ENCODE data around the gene RIPOR3. TPM values are rescaled to one million over a fixed set of nuclear protein-coding genes. Genes with fewer than 3 reads are reported as not detected.

RIPOR3 gene
- total and polyA plus RNA-seq, 9 of the 15 experiments (the other 6 are each of a cell fraction or from before 2014, with no cell fraction given), result 3.3 to 62.7 (median 21.4) TPM

DNA sequence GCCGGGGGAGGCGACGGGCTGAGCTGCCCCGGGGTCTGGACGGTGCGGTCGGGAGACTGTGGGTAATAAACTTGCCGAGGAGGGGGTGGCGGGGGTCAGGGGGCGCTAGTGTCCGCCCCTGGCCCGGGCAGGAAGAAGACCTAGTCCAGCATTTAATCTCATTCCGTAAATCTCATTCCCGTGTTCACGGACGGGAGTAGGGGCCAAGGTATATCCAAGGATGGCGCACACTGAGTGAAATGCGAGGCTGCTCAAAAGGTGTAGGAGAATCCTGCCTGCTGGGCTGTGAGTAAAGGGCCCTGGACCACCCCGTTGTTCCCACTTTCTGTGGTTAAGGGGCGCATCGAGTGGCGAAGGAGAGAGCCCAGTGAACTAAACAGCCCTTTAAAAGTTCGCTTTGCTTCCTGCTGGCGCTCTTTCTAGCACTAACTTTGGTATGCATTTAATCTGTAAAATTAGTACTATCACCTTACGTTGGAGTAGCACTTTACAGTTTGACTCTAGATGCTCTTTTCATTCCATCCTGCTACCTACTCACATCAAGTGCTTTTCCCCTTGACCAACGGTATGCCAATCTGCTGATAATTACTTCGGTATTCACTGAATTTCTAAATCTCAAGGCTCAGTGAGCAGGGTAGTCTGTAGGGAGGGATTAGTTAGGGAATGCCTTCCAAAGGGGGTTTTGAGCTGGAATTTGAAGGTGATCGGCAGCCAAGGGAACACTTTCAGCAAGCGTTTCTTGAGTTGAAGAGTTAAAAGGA, 40.8 kb upstream of the RIPOR3 start (continued):
- TF ChIP-seq MLX (CRISPR knock-in tag; conservative IDR thresholded peaks at IDR 0.05) (no peak), CREB1 (IDR thresholded peaks at IDR 0.05) (no peak), CREB1 (CRISPR knock-in tag; IDR thresholded peaks at IDR 0.05) (no peak), FIP1L1 (IDR thresholded peaks at IDR 0.05; ENCODE audit: low read depth, low read length, poor library complexity, severe bottlenecking) (no peak), ILF3 (IDR thresholded peaks at IDR 0.05; ENCODE audit: borderline replicate concordance) (no peak), ZNF212 (CRISPR knock-in tag; IDR thresholded peaks at IDR 0.05) (no peak), BRCA1 (IDR thresholded peaks at IDR 0.05) (no peak), BRCA1 (CRISPR knock-in tag; IDR thresholded peaks at IDR 0.05) (no peak), RBBP5 (IDR thresholded peaks at IDR 0.05; ENCODE audit: borderline replicate concordance, insufficient read depth, low read length, poor library complexity, severe bottlenecking) (peak; percentile 59), ZNF77 (CRISPR knock-in tag; IDR thresholded peaks at IDR 0.05) (no peak), CBX8 (IDR thresholded peaks at IDR 0.05; ENCODE audit: borderline replicate concordance, extremely low read depth, low read depth, low read length, poor library complexity, severe bottlenecking) (no peak), SRSF7 (optimal IDR thresholded peaks at IDR 0.05; ENCODE audit: low read depth, low read length) (no peak), MED1 (CRISPR knock-in tag; IDR thresholded peaks at IDR 0.05; ENCODE audit: borderline replicate concordance) (no peak)
- TF ChIP-seq, protein P1, sequence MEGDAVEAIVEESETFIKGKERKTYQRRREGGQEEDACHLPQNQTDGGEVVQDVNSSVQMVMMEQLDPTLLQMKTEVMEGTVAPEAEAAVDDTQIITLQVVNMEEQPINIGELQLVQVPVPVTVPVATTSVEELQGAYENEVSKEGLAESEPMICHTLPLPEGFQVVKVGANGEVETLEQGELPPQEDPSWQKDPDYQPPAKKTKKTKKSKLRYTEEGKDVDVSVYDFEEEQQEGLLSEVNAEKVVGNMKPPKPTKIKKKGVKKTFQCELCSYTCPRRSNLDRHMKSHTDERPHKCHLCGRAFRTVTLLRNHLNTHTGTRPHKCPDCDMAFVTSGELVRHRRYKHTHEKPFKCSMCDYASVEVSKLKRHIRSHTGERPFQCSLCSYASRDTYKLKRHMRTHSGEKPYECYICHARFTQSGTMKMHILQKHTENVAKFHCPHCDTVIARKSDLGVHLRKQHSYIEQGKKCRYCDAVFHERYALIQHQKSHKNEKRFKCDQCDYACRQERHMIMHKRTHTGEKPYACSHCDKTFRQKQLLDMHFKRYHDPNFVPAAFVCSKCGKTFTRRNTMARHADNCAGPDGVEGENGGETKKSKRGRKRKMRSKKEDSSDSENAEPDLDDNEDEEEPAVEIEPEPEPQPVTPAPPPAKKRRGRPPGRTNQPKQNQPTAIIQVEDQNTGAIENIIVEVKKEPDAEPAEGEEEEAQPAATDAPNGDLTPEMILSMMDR (IDR thresholded peaks at IDR 0.05 in 2 of 3, conservative IDR thresholded peaks at IDR 0.05 in 1 of 3; ENCODE audit: insufficient read depth in 2 of 3, low read depth in 1 of 3, low read length in 3 of 3), result no peak
- TF ChIP-seq, protein P2, sequence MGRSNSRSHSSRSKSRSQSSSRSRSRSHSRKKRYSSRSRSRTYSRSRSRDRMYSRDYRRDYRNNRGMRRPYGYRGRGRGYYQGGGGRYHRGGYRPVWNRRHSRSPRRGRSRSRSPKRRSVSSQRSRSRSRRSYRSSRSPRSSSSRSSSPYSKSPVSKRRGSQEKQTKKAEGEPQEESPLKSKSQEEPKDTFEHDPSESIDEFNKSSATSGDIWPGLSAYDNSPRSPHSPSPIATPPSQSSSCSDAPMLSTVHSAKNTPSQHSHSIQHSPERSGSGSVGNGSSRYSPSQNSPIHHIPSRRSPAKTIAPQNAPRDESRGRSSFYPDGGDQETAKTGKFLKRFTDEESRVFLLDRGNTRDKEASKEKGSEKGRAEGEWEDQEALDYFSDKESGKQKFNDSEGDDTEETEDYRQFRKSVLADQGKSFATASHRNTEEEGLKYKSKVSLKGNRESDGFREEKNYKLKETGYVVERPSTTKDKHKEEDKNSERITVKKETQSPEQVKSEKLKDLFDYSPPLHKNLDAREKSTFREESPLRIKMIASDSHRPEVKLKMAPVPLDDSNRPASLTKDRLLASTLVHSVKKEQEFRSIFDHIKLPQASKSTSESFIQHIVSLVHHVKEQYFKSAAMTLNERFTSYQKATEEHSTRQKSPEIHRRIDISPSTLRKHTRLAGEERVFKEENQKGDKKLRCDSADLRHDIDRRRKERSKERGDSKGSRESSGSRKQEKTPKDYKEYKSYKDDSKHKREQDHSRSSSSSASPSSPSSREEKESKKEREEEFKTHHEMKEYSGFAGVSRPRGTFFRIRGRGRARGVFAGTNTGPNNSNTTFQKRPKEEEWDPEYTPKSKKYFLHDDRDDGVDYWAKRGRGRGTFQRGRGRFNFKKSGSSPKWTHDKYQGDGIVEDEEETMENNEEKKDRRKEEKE (IDR thresholded peaks at IDR 0.05; ENCODE audit: borderline replicate concordance in 1 of 2, control insufficient read depth in 1 of 2, low read depth in 2 of 2, low read length in 1 of 2), result peak in 1 of 2 experiments; percentile 21; a peak in 1 of 4 replicates
- TF ChIP-seq, protein P3, sequence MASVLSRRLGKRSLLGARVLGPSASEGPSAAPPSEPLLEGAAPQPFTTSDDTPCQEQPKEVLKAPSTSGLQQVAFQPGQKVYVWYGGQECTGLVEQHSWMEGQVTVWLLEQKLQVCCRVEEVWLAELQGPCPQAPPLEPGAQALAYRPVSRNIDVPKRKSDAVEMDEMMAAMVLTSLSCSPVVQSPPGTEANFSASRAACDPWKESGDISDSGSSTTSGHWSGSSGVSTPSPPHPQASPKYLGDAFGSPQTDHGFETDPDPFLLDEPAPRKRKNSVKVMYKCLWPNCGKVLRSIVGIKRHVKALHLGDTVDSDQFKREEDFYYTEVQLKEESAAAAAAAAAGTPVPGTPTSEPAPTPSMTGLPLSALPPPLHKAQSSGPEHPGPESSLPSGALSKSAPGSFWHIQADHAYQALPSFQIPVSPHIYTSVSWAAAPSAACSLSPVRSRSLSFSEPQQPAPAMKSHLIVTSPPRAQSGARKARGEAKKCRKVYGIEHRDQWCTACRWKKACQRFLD (CRISPR knock-in tag; IDR thresholded peaks at IDR 0.05), result no peak

Data from K562 (cell line).